GM12878 (cell line): ENCODE data around the gene CCDC12. TPM values are rescaled to one million over a fixed set of nuclear protein-coding genes. Genes with fewer than 3 reads are reported as not detected.

ENCODE experiments used
- ATAC-seq: fragments of 200-7000 bp; cut with Tn5 transposase; 3 replicates; pipeline ENCODE4 v1.9.1; 2020; ENCODE audit warnings: mild to moderate bottlenecking, moderate library complexity
- BruUV-seq: library from RNA; stranded (reverse); fragments of 400-500 nt; replicated peaks from 2 replicates; lab custom pipeline; 2021; lab: Mats Ljungman, UMichigan
- CTCF ChIA-PET: fragments of 300-600 bp; sonication (Branson Sonifier 250); formaldehyde crosslinking; extraction: SDS; loops from one replicate; lab custom pipeline; 2021; ENCODE audit warnings: inconsistent platforms; lab: Yijun Ruan, JAX
- POLR2A ChIA-PET: fragments of 350-600 bp; formaldehyde crosslinking; extraction: SDS; loops from one replicate; lab custom pipeline; 2021; ENCODE audit warnings: inconsistent platforms; lab: Charles Lee
- RAD21 ChIA-PET: fragments of 300-600 bp; sonication (Branson Sonifier 250); formaldehyde crosslinking; loops from one replicate; lab custom pipeline; 2023; ENCODE audit warnings: antibody characterized with exemption; ENCODE audit not compliant: unreplicated experiment; lab: Charles Lee
- SMC1A ChIA-PET: fragments of 300-600 bp; sonication (Branson Sonifier 250); formaldehyde crosslinking; loops from one replicate; lab custom pipeline; 2023; ENCODE audit not compliant: unreplicated experiment, uncharacterized antibody; lab: Charles Lee
- DNase-seq: peaks from one replicate; pipeline ENCODE4 v3.0.0-alpha.2; 2011; ENCODE audit warnings: low read depth, low spot score
- FAIRE-seq: peaks from 3 replicates; lab custom pipeline; 2011; peaks lifted over from hg19 to GRCh38; lab: Jason Lieb, UNC
- H2AFZ ChIP-seq: 2 replicates; pipeline ENCODE4 v1.6.0; 2011; ENCODE audit warnings: low read depth, low read length, control low read depth; ENCODE audit not compliant: control insufficient read depth
- H3K27ac ChIP-seq: 2 replicates; pipeline ENCODE4 v1.5.1; 2011; ENCODE audit warnings: control low read depth; ENCODE audit not compliant: control insufficient read depth, insufficient read depth
- H3K27me3 ChIP-seq, 2 experiments: replicated peaks in 1 of 2; 2 replicates each; pipeline versions ENCODE4 v1.6.0 to v1.6.1; 2011; ENCODE audit warnings: low read length in 1 of 2; ENCODE audit not compliant: control insufficient read depth in 2 of 2, insufficient read depth in 2 of 2
- H3K36me3 ChIP-seq, 2 experiments: 2 replicates each; pipeline ENCODE4 v1.5.1; 2011; ENCODE audit warnings: low read length in 1 of 2; ENCODE audit not compliant: control insufficient read depth in 2 of 2, insufficient read depth in 2 of 2
- H3K4me1 ChIP-seq: 2 replicates; pipeline ENCODE4 v1.6.1; 2011; ENCODE audit warnings: mild to moderate bottlenecking, low read length, moderate library complexity, mixed read lengths; ENCODE audit not compliant: control insufficient read depth, insufficient read depth
- H3K4me2 ChIP-seq: 2 replicates; pipeline ENCODE4 v1.6.0; 2011; ENCODE audit warnings: control low read depth; ENCODE audit not compliant: control insufficient read depth, insufficient read depth
- H3K4me3 ChIP-seq: fragments of 200-600 bp; sonication (generic); 2 replicates; pipeline ENCODE4 v1.5.1; 2016
- H3K79me2 ChIP-seq: 2 replicates; pipeline ENCODE4 v1.6.0; 2011; ENCODE audit warnings: low read length; ENCODE audit not compliant: control insufficient read depth, insufficient read depth
- H3K9ac ChIP-seq: 2 replicates; pipeline ENCODE4 v1.8.0; 2011; ENCODE audit warnings: low read length, control low read depth, mixed read lengths; ENCODE audit not compliant: control insufficient read depth, insufficient read depth
- H3K9me3 ChIP-seq: replicated peaks from 3 replicates; pipeline ENCODE4 v1.5.1; 2011; ENCODE audit warnings: mild to moderate bottlenecking, low read length; ENCODE audit not compliant: control insufficient read depth, insufficient read depth
- H4K20me1 ChIP-seq: 2 replicates; pipeline ENCODE4 v1.6.0; 2011; ENCODE audit not compliant: control insufficient read depth, insufficient read depth
- CEBPZ ChIP-seq: fragments of 150-350 bp; IDR thresholded peaks from 2 replicates; pipeline ENCODE4 v1.6.1; 2016; ENCODE audit warnings: low read depth, low read length
- FOXK2 ChIP-seq: fragments of 450-650 bp; IDR thresholded peaks from 2 replicates; pipeline ENCODE4 v1.6.1; 2017; ENCODE audit warnings: mild to moderate bottlenecking, moderate library complexity
- NFXL1 ChIP-seq: fragments of 450-650 bp; IDR thresholded peaks from 2 replicates; pipeline ENCODE4 v1.6.1; 2017; ENCODE audit warnings: antibody characterized with exemption, mild to moderate bottlenecking, borderline replicate concordance
- NR2F1 ChIP-seq: fragments of 450-650 bp; conservative IDR thresholded peaks from 2 replicates; pipeline ENCODE4 v1.6.1; 2017; ENCODE audit warnings: mild to moderate bottlenecking
- SMAD1 ChIP-seq: fragments of 450-650 bp; IDR thresholded peaks from 2 replicates; pipeline ENCODE4 v1.6.1; 2018; ENCODE audit warnings: mild to moderate bottlenecking, low read depth; ENCODE audit not compliant: partially characterized antibody
- WGBS: methylation state at CpG from one replicate; pipeline ENCODE4 v1.1.6; 2016; ENCODE audit warnings: low lambda C conversion rate; ENCODE audit not compliant: insufficient replicate concordance, insufficient coverage; ENCODE audit errors: missing lambda C conversion rate; 5-methylcytosine and 5-hydroxymethylcytosine counted together
- in situ Hi-C: fragments of 300-500 bp; cut with MboI; formaldehyde crosslinking; loops from 9 replicates; pipeline ENCODE4 v1.14.3; 2018; ENCODE audit warnings: mixed read lengths
- intact Hi-C: fragments of 100-400 bp; cut with micrococcal nuclease; formaldehyde crosslinking; loops from one replicate; pipeline ENCODE4 v1.14.2; 2022; ENCODE audit not compliant: unreplicated experiment
- polyA plus RNA-seq, 11 experiments: library from polyadenylated mRNA; depleted of rRNA in 4 of 11; unstranded in 6 of 11; stranded (reverse) in 5 of 11; fragments of >200 nt; fragmentation: Nextera tagmentation in 4 of 11; fragmentation: Illumina TruSeq in 1 of 11; extraction: Ambion mirVana in 4 of 11; extraction: Trizol in 1 of 11; gene quantifications; 1 replicate in 1 of 11; 2 replicates in 10 of 11; pipeline versions ENCODE4 v1.2.1 to v1.2.3, GENCODE V29; 2011 to 2016; ENCODE audit warnings: inconsistent platforms in 2 of 11, missing spikeins in 2 of 11, low read depth in 1 of 11
- total RNA-seq, 4 experiments: library from RNA; depleted of rRNA in 3 of 4; stranded (reverse); fragments of >200 nt in 3 of 4; fragmentation: Illumina TruSeq in 1 of 4; extraction: Trizol in 1 of 4; gene quantifications; 2 replicates each; pipeline versions ENCODE4 v1.2.1 to v1.2.3, GENCODE V29; 2013 to 2021

Gene CCDC12
- total and polyA plus RNA-seq, 10 of the 15 experiments (the other 5 are each of a cell fraction or from before 2014, with no cell fraction given): 9.2 to 91.4 (median 61.3) TPM

- Histone ChIP-seq H3K9me3 (no peaks in the 10 kb centered on the region), H3K27ac (no peak overlapping the region), H3K4me1 (peaks cover 14% of the 10 kb centered on the region)
- ChIA-PET POLR2A (interaction anchor here (1.0 to 1.2 kb wide), 2 partner anchors 8 to 119 kb away, joined by 3 read pairs; no protein-coding TSS in a partner anchor), CTCF (interaction anchor here (0.9 to 4.3 kb wide), 5 partner anchors 10 to 351 kb away, joined by 3 to 27 read pairs (median 4); partner anchors contain the start of gene SETD2)
- no peak for ATAC-seq
- TF ChIP-seq NR2F1: no peak
- no peak for TF ChIP-seq FOXK2
- no peak for TF ChIP-seq CEBPZ
- no peak for TF ChIP-seq NFXL1
- TF ChIP-seq SMAD1: no peak
- TF ChIP-seq, all 136 proteins: peak for 0
- FAIRE-seq (no peak), DNase-seq (no peak)
- RAD21 ChIA-PET: interaction anchor here (0.5 to 1.2 kb wide), 2 partner anchors 11 to 157 kb away, joined by 3 to 4 read pairs; no protein-coding TSS in a partner anchor
- intact Hi-C loops (no loop called here), in situ Hi-C loops (no loop called here)
- no peaks in the 10 kb centered on the region for H3K27me3 ChIP-seq
- no peak overlapping the region for H3K4me2 ChIP-seq
- no peak overlapping the region for H3K4me3 ChIP-seq
- no peak overlapping the region for H3K9ac ChIP-seq
- SMC1A ChIA-PET: interaction anchor here (0.5 to 8.8 kb wide), 6 partner anchors 11 to 184 kb away, joined by 3 to 83 read pairs (median 3); no protein-coding TSS in a partner anchor
- H3K36me3 ChIP-seq: peaks cover 13 to 15% of the 10 kb centered on the region in 2 experiments
- no peaks in the 10 kb centered on the region; the same call in 1 of the 2 replicates for H4K20me1 ChIP-seq
- H3K79me2 ChIP-seq: no peaks in the 10 kb centered on the region; the same call in 1 of the 2 replicates
- WGBS: 98% methylated on average over 4 of the region's 4 CpGs
- no TSS peak for BruUV-seq
- H2AFZ ChIP-seq: no peak overlapping the region
These were observed 43.8 kb upstream of the CCDC12 start for GRCh38 chr3:47020311-47020710.
